Bone marrow (tissue), 2 donors: ENCODE results near the gene CPNE1.

Experiments used
- DNase-seq, 2 donors: peaks; one replicate each; lab custom pipeline; 2025; lab: John Stamatoyannopoulos, UW

Gene CPNE1

DNA sequence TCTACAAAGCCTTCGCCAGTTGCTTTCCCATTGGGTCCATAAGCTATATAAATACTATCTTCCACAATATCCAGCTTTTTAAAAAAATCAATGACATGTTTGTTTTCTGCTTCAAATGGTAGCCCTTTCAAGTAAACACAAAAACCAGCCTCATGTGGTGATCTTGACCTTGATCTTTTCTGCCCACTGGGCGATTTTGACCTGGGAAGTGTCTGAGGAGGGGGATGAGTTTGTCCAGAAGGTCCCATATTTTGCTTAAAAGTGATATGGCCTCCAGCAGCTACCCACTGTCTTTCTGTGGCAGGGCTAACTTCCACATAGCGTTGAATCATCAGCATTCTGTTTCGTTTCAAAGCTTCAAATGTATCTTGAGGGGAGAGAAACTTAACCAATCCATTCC is 10.8 kb downstream of the CPNE1 start:
- DNase-seq, result no peak

- DNase-seq, result no peak
Measured at GRCh38 chr20:35653430-35653734, 11.3 kb downstream of the CPNE1 start.

GRCh38 chr20:35652641-35653429 is 11.9 kb downstream of the CPNE1 start:
- DNase-seq, result no peak

DNA sequence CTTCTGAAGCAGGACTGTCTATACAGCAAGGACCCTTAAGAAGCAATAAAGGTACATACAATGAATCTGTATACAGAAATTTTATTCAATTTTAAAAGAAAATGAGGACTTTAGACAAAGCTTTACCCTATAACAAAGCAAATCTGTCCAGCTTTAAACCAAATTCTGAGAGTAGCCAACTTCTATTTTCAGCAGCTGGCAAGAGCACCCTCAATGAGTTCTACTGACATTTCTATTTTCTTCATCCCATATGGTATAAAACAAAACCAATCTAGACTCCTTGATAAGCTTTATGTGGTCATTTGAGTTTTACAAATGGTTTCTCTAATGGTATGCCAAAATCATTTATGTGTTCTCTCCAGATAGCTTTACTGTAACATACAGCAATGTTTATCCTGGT is 12.7 kb downstream of the CPNE1 start:
- DNase-seq, result no peak

- DNase-seq, result no peak
Measured at GRCh38 chr20:35650632-35651031, 14.1 kb downstream of the CPNE1 start.

GRCh38 chr20:35648836-35649235 is 15.9 kb downstream of the CPNE1 start:
- no peak for DNase-seq

GRCh38 chr20:35644806-35645205 is 19.9 kb downstream of the CPNE1 start:
- no peak for DNase-seq

- no peak for DNase-seq
Measured at GRCh38 chr20:35643045-35643444, 21.7 kb downstream of the CPNE1 start.

DNA sequence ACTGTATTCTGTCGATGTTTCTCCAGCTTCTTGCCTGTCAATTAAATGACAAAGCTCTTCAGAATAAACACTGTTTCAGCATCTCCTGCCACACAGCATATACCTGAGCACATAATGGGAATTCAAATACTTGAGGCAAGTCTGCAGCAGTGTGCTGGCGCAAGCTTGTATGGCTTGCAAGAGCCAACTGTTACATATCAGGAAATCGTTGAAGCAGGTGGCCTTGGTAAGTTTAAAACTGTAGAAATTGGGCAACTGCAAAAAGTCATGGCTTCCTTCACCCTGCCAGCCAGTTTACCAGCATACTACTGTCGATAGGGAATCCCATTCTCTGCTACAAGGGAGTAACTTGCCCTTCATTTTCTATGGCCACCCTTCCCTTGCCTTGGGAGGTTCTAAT is 23.0 kb downstream of the CPNE1 start:
- no peak for DNase-seq

GRCh38 chr20:35640724-35641123 is 24.0 kb downstream of the CPNE1 start:
- no peak for DNase-seq

DNA sequence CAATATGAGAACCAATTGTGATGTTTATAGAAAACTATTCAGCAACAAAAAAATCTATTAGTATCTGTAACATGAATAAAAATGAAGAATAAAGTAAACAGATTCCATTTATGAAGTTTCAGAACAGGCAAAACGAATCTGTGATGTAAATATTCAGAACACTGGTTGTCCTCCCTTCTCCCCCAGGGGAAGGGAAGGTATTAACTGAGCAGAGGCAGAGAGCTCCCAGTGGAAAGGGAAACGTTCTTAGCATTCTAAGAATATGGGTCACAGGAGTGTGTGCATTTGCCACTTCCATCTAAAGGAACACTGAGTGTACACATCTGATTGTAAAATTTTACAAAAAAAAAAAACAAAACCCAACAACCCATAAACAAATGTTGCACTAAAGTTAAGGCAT is 25.9 kb downstream of the CPNE1 start:
- no peak for DNase-seq

GRCh38 chr20:35637276-35637675 is 27.4 kb downstream of the CPNE1 start:
- no peak for DNase-seq

GRCh38 chr20:35636095-35636494 is 28.6 kb downstream of the CPNE1 start:
- DNase-seq, result no peak

DNA sequence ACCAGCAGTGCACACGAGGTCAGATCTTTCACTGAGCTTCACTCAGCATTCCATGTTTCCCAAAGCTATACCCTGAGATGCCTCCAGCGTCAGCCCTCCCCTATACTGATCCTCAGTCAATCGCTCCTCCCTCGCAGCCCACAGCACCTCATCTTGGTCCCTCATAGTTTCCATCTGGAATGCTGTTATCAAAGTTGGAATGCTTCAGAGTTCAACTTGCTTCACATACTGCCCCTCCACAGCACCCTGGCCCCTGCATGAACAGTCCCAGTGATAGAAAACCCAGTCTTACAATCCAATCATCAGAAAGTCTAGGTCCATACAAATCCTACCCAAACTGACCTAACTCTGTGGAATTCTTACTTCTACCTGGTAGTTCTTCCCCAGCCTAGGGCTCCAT is 29.0 kb downstream of the CPNE1 start:
- no peak for DNase-seq

GRCh38 chr20:35632539-35633115 is 32.1 kb downstream of the CPNE1 start:
- no peak for DNase-seq

DNA sequence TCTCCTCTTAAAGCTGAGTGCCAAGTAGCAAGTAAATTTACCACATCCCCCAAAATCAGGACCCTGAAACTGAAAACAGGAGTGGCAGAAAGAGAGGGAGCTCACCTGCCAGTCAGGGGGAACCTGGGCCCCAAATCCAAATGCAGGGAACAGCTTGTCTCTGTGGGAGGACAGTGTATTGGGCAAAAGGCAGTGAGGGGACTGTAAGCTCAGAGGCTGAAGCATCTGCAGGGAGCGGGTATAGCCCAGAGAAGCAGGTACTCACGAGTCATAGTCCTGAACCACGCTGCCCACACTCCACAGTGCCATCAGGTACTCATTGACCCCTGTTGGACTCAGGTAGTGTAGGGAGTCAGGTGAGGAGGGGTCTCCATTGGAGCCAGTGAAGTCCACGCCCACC is 34.1 kb downstream of the CPNE1 start:
- DNase-seq, result no peak

- no peak for DNase-seq
Measured at GRCh38 chr20:35629427-35630145, 35.1 kb downstream of the CPNE1 start.

DNA sequence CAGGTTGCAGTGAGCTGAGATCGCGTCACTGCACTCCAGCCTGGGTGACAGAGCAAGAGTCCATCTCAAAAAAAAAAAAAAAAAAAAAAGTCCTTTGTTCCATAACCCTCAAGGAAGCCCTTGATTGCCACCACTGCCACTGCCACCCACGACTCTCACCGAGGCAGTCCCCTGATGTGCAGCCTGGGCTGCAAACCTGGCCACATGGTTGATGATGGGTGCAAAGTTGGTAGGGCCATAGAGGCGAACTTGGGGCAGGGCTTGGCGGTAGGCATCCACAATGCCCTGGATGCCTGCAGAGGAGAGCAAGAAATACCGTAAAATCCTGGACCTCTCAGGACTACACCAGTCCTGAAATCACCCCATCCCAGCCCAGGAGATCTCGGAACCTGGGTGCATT is 37.6 kb downstream of the CPNE1 start:
- DNase-seq, result no peak

DNA sequence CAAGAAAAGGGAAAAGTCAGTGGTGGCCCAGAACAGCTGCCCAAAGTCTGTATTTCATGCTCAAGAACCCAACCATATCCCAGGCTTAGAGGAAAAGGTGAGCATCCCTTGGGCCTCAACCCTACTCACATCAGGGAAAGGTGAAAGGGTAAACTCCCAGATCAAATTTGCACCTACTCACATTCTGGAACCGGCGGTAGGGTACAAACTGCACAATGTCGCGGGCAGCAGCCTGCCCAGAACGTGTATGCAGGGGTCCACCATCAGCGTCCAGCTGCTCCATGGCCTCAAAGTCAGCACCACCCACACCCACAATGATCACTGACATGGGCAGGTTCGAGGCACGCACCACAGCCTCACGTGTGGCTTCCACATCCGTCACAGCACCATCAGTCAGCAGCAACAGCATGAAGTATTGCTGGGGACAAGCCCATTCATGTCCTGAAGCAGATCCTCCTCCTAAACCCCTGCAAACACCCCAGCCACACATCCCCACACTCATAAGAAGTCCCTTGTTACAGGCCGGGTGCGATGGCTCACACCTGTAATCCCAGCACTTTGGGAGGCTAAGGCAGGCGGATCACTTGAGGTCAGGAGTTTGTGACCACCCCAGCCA is 38.2 kb downstream of the CPNE1 start:
- DNase-seq, result no peak

GRCh38 chr20:35625584-35626385 is 38.9 kb downstream of the CPNE1 start:
- DNase-seq, result no peak

GRCh38 chr20:35621560-35621946 is 43.1 kb downstream of the CPNE1 start:
- no peak for DNase-seq
